Fibroblast of peridontal ligament (primary cell): ENCODE measurements around the gene MAD1L1.

Experiments used
- DNase-seq: peaks from one replicate; pipeline ENCODE4 v3.0.0-alpha.2; 2010; ENCODE audit errors: extremely low read depth

Gene MAD1L1

GRCh38 chr7:1854866-1855724 is 377.6 kb downstream of the MAD1L1 start:
- no peak for DNase-seq

GRCh38 chr7:1853986-1854865 is 378.5 kb downstream of the MAD1L1 start:
- no peak for DNase-seq

DNA sequence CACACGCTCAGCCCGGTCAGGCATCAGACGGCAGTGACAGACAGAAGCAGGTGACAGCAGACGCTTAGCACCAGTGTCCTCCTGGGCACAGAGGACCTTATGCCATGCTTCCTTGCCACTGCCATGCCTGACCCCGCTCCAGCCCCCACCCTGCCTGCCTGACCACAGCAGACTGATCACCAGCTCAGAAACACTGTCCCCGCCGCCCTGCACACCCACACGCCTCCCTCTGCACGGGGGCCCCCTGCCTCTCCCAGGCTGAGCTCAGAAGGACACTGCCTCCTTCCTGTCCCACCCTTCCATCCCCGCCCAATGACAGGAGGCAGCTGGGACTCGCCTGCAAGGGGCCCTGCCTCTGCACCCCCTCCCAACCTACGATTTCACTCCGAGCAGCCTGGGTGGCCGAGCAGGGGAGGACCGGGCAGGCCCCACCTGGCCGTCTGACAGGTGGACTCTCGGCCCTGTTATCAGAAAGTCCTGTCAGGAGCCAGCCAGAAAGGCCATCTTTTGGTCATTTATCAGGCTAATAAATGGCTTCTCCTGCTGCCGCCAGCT is 379.2 kb downstream of the MAD1L1 start:
- DNase-seq: no peak

- DNase-seq: no peak
Observed at GRCh38 chr7:1852517-1853430, 380.0 kb downstream of the MAD1L1 start.

DNA sequence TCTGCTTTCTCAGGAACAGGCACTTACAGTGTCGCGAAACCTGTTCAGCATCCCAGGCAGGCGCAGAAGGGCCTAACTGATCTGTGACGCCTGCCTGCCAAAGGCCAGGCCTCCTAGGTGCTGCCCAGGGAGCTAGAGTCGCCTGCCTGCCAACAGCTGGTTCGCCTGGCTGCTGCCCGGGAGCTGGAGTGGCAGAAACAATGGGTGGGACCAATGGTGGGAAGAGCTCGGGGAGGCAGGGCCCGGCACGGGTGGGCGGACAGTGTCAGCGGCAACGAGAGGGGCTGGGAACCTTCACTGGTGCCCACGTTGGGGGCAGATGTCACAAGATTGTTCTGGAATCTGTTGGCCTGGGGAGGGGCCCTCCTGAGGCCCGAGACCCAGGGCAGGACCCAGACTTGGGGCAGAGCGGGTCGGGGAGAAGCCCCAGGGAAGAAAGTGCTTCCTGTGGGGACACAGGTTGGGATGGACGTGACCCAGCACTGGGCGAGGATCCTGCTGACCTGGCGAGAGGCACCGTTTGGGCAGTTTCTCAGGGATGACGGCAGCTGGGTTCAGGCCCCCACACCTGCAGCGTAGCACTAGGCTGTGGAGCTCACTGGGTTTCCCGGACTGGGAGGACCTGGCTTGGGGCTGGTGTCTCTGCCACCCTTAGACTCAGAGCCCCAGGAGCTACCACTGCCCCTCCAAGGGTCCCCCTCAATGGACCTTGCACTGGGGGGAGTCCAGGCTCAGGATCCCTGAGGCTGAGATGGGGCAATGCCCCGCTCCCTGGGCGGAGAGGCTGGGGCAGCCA is 380.8 kb downstream of the MAD1L1 start:
- DNase-seq: no peak

GRCh38 chr7:1850976-1851571 is 381.7 kb downstream of the MAD1L1 start:
- DNase-seq: no peak

DNA sequence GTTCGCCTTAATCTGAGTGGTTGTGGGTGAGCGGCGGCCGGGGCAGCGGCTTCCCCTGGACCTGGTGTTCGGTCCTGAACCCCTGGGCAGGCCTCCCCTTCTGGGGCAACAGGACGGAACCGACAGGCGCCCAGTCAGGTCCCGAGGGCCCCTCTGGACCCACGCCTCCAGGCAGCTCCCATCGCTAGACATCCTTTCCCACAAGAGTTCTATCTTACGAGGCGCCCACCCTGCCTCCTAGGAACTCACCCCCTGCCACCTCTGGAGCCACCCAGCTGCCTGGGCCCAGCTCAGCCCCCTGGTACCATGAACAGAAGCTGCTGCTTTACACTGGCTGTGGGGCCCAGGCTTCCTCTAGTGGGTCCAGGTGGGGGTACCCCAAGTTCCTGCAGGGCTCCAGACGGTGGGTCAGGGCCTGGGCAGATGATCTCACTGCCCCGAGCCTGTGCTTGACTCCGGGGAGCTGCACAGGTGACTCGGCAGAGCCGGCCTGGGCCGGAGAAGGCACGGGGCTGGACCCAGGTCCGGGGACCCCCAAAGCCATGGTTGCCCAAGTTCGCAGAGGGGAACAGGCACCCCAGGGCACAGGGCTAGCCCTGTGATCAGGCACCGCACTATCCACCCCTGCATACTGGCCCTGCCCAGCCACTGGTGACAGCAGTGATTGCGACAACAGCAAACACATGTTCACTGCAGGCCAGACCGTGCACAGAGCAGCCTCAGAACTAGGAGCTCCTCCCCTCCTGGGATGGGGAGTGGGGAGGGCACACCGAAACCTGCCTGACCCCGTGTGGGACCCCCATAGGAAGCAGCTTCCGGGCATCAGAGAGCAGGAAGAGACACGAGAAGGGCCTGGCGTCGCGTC is 382.4 kb downstream of the MAD1L1 start:
- no peak for DNase-seq

- no peak for DNase-seq
Observed at GRCh38 chr7:1849351-1850041, 383.2 kb downstream of the MAD1L1 start.

DNA sequence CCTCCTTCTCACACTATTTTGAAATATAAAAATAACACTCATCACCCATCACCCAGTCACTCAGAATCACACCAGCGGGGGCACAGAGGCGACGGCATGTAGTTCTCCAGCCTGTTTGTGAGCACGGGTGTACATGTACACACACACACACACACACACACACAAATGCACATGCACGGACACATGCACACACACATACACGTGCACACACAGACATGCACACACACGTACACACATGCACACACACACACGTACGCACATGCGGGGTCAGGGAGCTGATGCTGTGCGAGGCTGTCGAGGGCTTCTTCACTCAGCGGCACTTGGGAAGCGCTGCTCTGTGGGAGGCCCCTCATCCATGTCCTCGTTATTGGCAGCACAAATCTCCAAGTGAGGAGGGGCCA is 383.8 kb downstream of the MAD1L1 start:
- DNase-seq: no peak

- no peak for DNase-seq
Observed at GRCh38 chr7:1848013-1848640, 384.6 kb downstream of the MAD1L1 start.

DNA sequence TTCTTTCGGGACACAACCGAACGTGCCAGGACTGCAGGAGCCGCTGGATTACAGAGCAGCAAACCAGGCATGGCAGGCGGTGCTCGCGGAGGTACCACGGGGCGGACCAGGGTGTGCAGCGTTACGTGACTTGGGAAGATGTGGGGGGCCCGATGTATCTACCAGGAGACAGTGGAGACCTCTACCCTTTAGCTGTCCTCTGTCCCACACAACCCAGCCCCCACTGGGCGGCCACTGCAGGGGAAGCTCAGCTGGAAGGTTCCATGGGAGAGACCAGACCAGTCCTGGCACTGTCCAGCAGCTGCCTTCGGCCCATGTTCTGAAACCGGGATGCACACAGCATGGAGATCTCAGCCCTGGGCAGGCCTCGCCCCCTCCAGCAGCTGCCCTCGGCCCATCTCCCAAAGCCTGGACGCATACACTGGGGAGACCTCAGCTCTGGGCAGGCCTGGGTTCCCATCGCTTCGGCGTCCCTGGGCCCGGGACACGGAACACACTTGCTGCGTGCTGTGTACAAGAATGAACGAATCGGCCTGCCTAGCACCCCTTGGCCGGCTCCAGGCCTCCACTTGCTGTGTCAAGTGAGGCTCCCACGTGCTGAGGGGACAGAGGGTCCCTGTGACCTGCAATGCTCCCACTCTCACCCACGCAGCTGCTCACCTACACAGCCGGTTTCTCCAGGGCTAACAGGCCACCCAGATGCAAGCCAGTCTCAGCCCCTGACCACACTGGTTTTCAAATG is 385.3 kb downstream of the MAD1L1 start:
- DNase-seq: no peak

- DNase-seq: no peak
Observed at GRCh38 chr7:1846331-1847065, 386.2 kb downstream of the MAD1L1 start.

DNA sequence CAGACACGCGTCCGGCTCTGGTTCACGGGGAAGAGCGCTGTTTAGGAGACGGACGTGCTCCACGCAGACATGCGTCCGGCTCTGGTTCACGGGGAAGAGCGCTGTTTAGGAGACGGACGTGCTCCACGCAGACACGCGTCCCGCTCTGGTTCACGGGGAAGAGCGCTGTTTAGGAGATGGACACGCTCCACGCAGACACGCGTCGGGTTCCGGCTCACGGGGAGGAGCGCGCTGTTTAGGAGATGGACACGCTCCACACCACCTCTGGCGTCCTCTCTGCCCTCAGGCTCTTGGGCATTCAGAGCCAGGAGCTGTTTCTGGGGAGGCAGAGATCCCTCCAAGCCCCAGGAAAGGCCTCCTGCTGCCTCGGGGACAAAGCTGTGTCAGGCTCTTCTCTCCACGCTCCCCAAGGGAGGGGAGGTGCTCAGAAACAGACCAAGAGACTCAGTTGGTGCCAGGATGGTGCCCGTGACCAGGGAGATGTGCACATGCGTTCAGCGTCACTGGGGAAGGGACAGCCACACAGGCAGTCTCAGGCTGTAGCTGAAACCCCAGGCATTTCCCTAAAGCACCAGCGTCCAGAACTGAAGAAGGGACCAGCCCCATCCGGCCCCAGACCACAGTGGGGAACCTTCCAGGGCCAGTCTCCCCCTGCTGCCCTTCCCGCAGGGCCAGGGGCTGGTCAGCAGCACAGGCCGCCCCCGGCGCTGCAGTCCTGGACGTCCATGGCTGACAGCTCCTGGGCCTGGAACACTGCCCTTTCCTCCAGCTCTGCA is 387.0 kb downstream of the MAD1L1 start:
- no peak for DNase-seq

GRCh38 chr7:1844951-1845390 is 387.8 kb downstream of the MAD1L1 start:
- no peak for DNase-seq

- no peak for DNase-seq
Observed at GRCh38 chr7:1844336-1844950, 388.3 kb downstream of the MAD1L1 start.
